CD8-positive, alpha-beta memory T cell (primary cell): Measurements from ENCODE around the gene DDX50. TPM values are rescaled to one million over a fixed set of nuclear protein-coding genes. Genes with fewer than 3 reads are reported as not detected.
A peak's percentile ranks its signal among the peaks of the same experiment; 100 is the strongest.

Experiments used
- CTCF ChIA-PET: fragments of 350-600 bp; sonication (Branson Sonifier 250); formaldehyde crosslinking; loops from one replicate; lab custom pipeline; 2021; ENCODE audit warnings: antibody characterized with exemption; lab: Charles Lee
- POLR2A ChIA-PET: fragments of 350-600 bp; sonication (Branson Sonifier 250); formaldehyde crosslinking; loops from one replicate; lab custom pipeline; 2021; ENCODE audit warnings: antibody characterized with exemption; lab: Charles Lee
- DNase-seq, 5 donors: peaks; one replicate each; pipeline versions ENCODE4 v3.0.0 to v3.0.0-alpha.2; 2020 to 2022; ENCODE audit warnings: mixed read lengths in 1 of 5
- H3K27ac ChIP-seq: one replicate; pipeline ENCODE4 v1.7.0; 2013; ENCODE audit warnings: low read depth, mild to moderate bottlenecking, low read length, moderate library complexity
- H3K27me3 ChIP-seq: 2 replicates; pipeline ENCODE4 v1.7.0; 2013; ENCODE audit warnings: low read length, mild to moderate bottlenecking; ENCODE audit not compliant: insufficient read depth, poor library complexity, severe bottlenecking
- H3K36me3 ChIP-seq: 2 replicates; pipeline ENCODE4 v1.7.0; 2013; ENCODE audit warnings: mild to moderate bottlenecking, low read length, moderate library complexity; ENCODE audit not compliant: insufficient read depth
- H3K4me1 ChIP-seq: 2 replicates; pipeline ENCODE4 v1.7.0; 2013; ENCODE audit warnings: mild to moderate bottlenecking, low read length, moderate library complexity; ENCODE audit not compliant: insufficient read depth
- H3K4me3 ChIP-seq: 2 replicates; pipeline ENCODE4 v1.7.0; 2013; ENCODE audit warnings: mild to moderate bottlenecking, low read length
- H3K9me3 ChIP-seq: 2 replicates; pipeline ENCODE4 v1.7.0; 2013; ENCODE audit warnings: mild to moderate bottlenecking, low read length
- H3K27ac Mint-ChIP-seq, 8 donors: one replicate each; pipeline ENCODE4 v1.8.0; 2020 to 2021; ENCODE audit warnings: mixed read lengths in 8 of 8, mild to moderate bottlenecking in 6 of 8, inconsistent platforms in 3 of 8, moderate library complexity in 3 of 8
- H3K27me3 Mint-ChIP-seq, 2 donors: one replicate each; pipeline ENCODE4 v1.8.0; 2020 to 2021; ENCODE audit warnings: mixed read lengths in 2 of 2, mild to moderate bottlenecking in 1 of 2, moderate library complexity in 1 of 2
- H3K36me3 Mint-ChIP-seq, 3 donors: one replicate each; pipeline ENCODE4 v1.8.0; 2020 to 2021; ENCODE audit warnings: mixed read lengths in 3 of 3, inconsistent platforms in 1 of 3, mild to moderate bottlenecking in 1 of 3
- H3K4me1 Mint-ChIP-seq, 3 donors: one replicate each; pipeline ENCODE4 v1.8.0; 2020 to 2021; ENCODE audit warnings: mixed read lengths in 3 of 3, inconsistent platforms in 1 of 3, mild to moderate bottlenecking in 1 of 3
- H3K4me3 Mint-ChIP-seq, 7 donors: one replicate each; pipeline ENCODE4 v1.8.0; 2020 to 2021; ENCODE audit warnings: mixed read lengths in 7 of 7, mild to moderate bottlenecking in 6 of 7, moderate library complexity in 4 of 7, inconsistent platforms in 2 of 7
- H3K9me3 Mint-ChIP-seq, 5 donors: one replicate each; pipeline ENCODE4 v1.8.0; 2020 to 2022; ENCODE audit warnings: mixed read lengths in 5 of 5, mild to moderate bottlenecking in 3 of 5, moderate library complexity in 2 of 5, inconsistent platforms in 1 of 5
- polyA plus RNA-seq: library from polyadenylated mRNA; unstranded; fragments of 300-500 nt; fragmentation: Illumina TruSeq; gene quantifications from one replicate; pipeline ENCODE4 v1.2.3, GENCODE V29; 2021
- total RNA-seq, 2 experiments: library from RNA; stranded (reverse); gene quantifications; one replicate each; pipeline ENCODE4 v1.2.3, GENCODE V29; 2021

The DDX50 gene
- total and polyA plus RNA-seq, 3 experiments from 2014 or later = 36.9 to 50.1 (median 49.9) TPM

GRCh38 chr10:68879628-68880027 lies 21.5 kb upstream of the DDX50 start:
- Mint-ChIP-seq H3K36me3 (no peaks in the 10 kb centered on the region), H3K9me3 (no peaks in the 10 kb centered on the region)
- no peaks in the 10 kb centered on the region for H3K9me3 ChIP-seq

GRCh38 chr10:68880181-68880580 lies 20.9 kb upstream of the DDX50 start:
- Histone ChIP-seq H3K4me3 (no peak overlapping the region), H3K27me3 (no peaks in the 10 kb centered on the region), H3K4me1 (no peaks in the 10 kb centered on the region), H3K36me3 (no peaks in the 10 kb centered on the region), H3K9me3 (no peaks in the 10 kb centered on the region), H3K27ac (no peak overlapping the region)
- H3K27ac Mint-ChIP-seq = no peak overlapping the region
- CTCF ChIA-PET = no interaction called here
- H3K27me3 Mint-ChIP-seq = peaks cover 0 to 1% of the 10 kb centered on the region in 2 donors
- no peaks in the 10 kb centered on the region for H3K4me1 Mint-ChIP-seq
- no peak overlapping the region for H3K4me3 Mint-ChIP-seq
- H3K9me3 Mint-ChIP-seq = no peaks in the 10 kb centered on the region
- H3K36me3 Mint-ChIP-seq = no peaks in the 10 kb centered on the region
- POLR2A ChIA-PET = no interaction called here
- no peak for DNase-seq

More at GRCh38 chr10:68879628-68880027, 21.5 kb upstream of the DDX50 start:
- DNase-seq = no peak
- no peaks in the 10 kb centered on the region for H3K4me1 ChIP-seq
- no peaks in the 10 kb centered on the region for H3K36me3 ChIP-seq
- POLR2A ChIA-PET = no interaction called here
- no peaks in the 10 kb centered on the region for H3K27me3 ChIP-seq
- Mint-ChIP-seq H3K4me1 (no peaks in the 10 kb centered on the region), H3K27me3 (peaks cover 0 to 1% of the 10 kb centered on the region in 2 donors), H3K27ac (no peak overlapping the region), H3K4me3 (no peak overlapping the region)
- no peak overlapping the region for H3K27ac ChIP-seq
- CTCF ChIA-PET = no interaction called here
- no peak overlapping the region for H3K4me3 ChIP-seq

GRCh38 chr10:68895041-68895440 lies 6.1 kb upstream of the DDX50 start:
- Histone ChIP-seq H3K36me3 (no peaks in the 10 kb centered on the region), H3K4me1 (peaks cover under 1% of the 10 kb centered on the region), H3K4me3 (no peak overlapping the region), H3K27me3 (no peaks in the 10 kb centered on the region), H3K27ac (no peak overlapping the region), H3K9me3 (no peaks in the 10 kb centered on the region)
- Mint-ChIP-seq H3K9me3 (no peaks in the 10 kb centered on the region), H3K4me3 (no peak overlapping the region), H3K27ac (no peak overlapping the region), H3K36me3 (peaks cover 0 to 4% (median 0%) of the 10 kb centered on the region in 3 donors), H3K4me1 (peaks cover 2 to 4% (median 3%) of the 10 kb centered on the region in 3 donors), H3K27me3 (no peaks in the 10 kb centered on the region)
- ChIA-PET POLR2A (no interaction called here), CTCF (no interaction called here)
- no peak for DNase-seq

GRCh38 chr10:68897336-68897741 lies 3.8 kb upstream of the DDX50 start:
- H3K27ac Mint-ChIP-seq = peak overlapping the region in 1 of 8 donors; percentile 8
- ChIA-PET CTCF (interaction anchor here (0.8 kb wide), 1 partner anchor 347 kb away, joined by 4 read pairs; no protein-coding TSS in a partner anchor), POLR2A (no interaction called here)
- H3K9me3 Mint-ChIP-seq = no peaks in the 10 kb centered on the region
- H3K27me3 ChIP-seq = no peaks in the 10 kb centered on the region
- no peaks in the 10 kb centered on the region for H3K9me3 ChIP-seq
- peaks cover 11% of the 10 kb centered on the region for H3K4me1 ChIP-seq
- peaks cover 0 to 3% of the 10 kb centered on the region in 2 donors for H3K27me3 Mint-ChIP-seq
- peaks cover 0 to 14% (median 2%) of the 10 kb centered on the region in 3 donors for H3K36me3 Mint-ChIP-seq
- H3K4me3 ChIP-seq = no peak overlapping the region
- H3K4me3 Mint-ChIP-seq = peak overlapping the region in 1 of 7 donors; percentile 41
- peaks cover 17 to 22% (median 19%) of the 10 kb centered on the region in 3 donors for H3K4me1 Mint-ChIP-seq
- no peaks in the 10 kb centered on the region for H3K36me3 ChIP-seq
- DNase-seq = peak in 2 of 5 donors; percentile 7 to 50
- no peak overlapping the region for H3K27ac ChIP-seq

- Mint-ChIP-seq H3K4me1 (peaks cover 26 to 34% (median 31%) of the 10 kb centered on the region in 3 donors), H3K9me3 (no peaks in the 10 kb centered on the region), H3K4me3 (peak overlapping the region in 6 of 7 donors; percentile 13 to 99 (median 48)), H3K27ac (peak overlapping the region in 6 of 8 donors; percentile 30 to 100 (median 99)), H3K36me3 (peaks cover 0 to 22% (median 4%) of the 10 kb centered on the region in 3 donors), H3K27me3 (peaks cover 0 to 3% of the 10 kb centered on the region in 2 donors)
- no peak for DNase-seq
- Histone ChIP-seq H3K27me3 (no peaks in the 10 kb centered on the region), H3K9me3 (no peaks in the 10 kb centered on the region), H3K36me3 (no peaks in the 10 kb centered on the region), H3K27ac (no peak overlapping the region), H3K4me3 (no peak overlapping the region), H3K4me1 (peaks cover 24% of the 10 kb centered on the region)
- ChIA-PET POLR2A (interaction anchor here (1.3 to 1.4 kb wide), 2 partner anchors 178 to 567 kb away, joined by 4 to 11 read pairs; partner anchors contain the start of genes CCAR1 and HNRNPH3), CTCF (interaction anchor here (1.3 kb wide), 1 partner anchor 349 kb away, joined by 3 read pairs; no protein-coding TSS in a partner anchor)
Measured at GRCh38 chr10:68899186-68899745, 1.8 kb upstream of the DDX50 start.

- CTCF ChIA-PET = interaction anchor here (1.0 to 1.3 kb wide), 2 partner anchors 10 to 351 kb away, joined by 3 read pairs; no protein-coding TSS in a partner anchor
- Histone ChIP-seq H3K27me3 (no peaks in the 10 kb centered on the region), H3K4me3 (peak overlapping the region; percentile 85), H3K4me1 (peaks cover 30% of the 10 kb centered on the region), H3K9me3 (no peaks in the 10 kb centered on the region), H3K36me3 (no peaks in the 10 kb centered on the region), H3K27ac (peak overlapping the region; percentile 98)
- Mint-ChIP-seq H3K9me3 (no peaks in the 10 kb centered on the region), H3K36me3 (peaks cover 0 to 27% (median 4%) of the 10 kb centered on the region in 3 donors), H3K4me3 (peak overlapping the region; percentile 96 to 99 (median 98)), H3K4me1 (peaks cover 34 to 47% (median 44%) of the 10 kb centered on the region in 3 donors), H3K27ac (peak overlapping the region; percentile 98 to 100 (median 99)), H3K27me3 (peaks cover 0 to 3% of the 10 kb centered on the region in 2 donors)
- POLR2A ChIA-PET = interaction anchor here (0.6 to 1.9 kb wide), 7 partner anchors 17 to 569 kb away, joined by 4 to 11 read pairs (median 5); partner anchors contain the start of genes CCAR1, DDX21, HNRNPH3 and SUPV3L1
- no peak for DNase-seq
Measured at GRCh38 chr10:68900427-68901104, 549 bp upstream of the DDX50 start.

GRCh38 chr10:68902382-68902781 lies 1.3 kb downstream of the DDX50 start:
- Mint-ChIP-seq H3K27ac (peak overlapping the region; percentile 40 to 100 (median 94)), H3K4me3 (peak overlapping the region; percentile 65 to 99 (median 97)), H3K4me1 (peaks cover 45 to 60% (median 58%) of the 10 kb centered on the region in 3 donors), H3K9me3 (no peaks in the 10 kb centered on the region), H3K27me3 (peaks cover 0 to 3% of the 10 kb centered on the region in 2 donors), H3K36me3 (peaks cover 0 to 39% (median 8%) of the 10 kb centered on the region in 3 donors)
- Histone ChIP-seq H3K36me3 (no peaks in the 10 kb centered on the region), H3K4me3 (peak overlapping the region; percentile 85), H3K27ac (peak overlapping the region; percentile 98), H3K27me3 (no peaks in the 10 kb centered on the region), H3K4me1 (peaks cover 37% of the 10 kb centered on the region), H3K9me3 (no peaks in the 10 kb centered on the region)
- ChIA-PET CTCF (no interaction called here), POLR2A (interaction anchor here (0.7 kb wide), 1 partner anchor 76 kb away, joined by 4 read pairs; no protein-coding TSS in a partner anchor)
- DNase-seq = no peak
